Spinal cord (tissue), 10 donors: ENCODE data around the gene RPS27L. TPM values are rescaled to one million over a fixed set of nuclear protein-coding genes. Genes with fewer than 3 reads are reported as not detected.
A peak's percentile ranks its signal among the peaks of the same experiment; 100 is the strongest.

Experiments used
- DNase-seq, 6 donors: peaks; one replicate each; pipeline versions ENCODE4 v3.0.0 to v3.0.0-alpha.2; 2013 to 2015; ENCODE audit warnings: low spot score in 6 of 6, low read depth in 4 of 6
- H3K27ac ChIP-seq: one replicate; pipeline ENCODE4 v1.5.1; 2013; ENCODE audit warnings: low read depth, low read length, control low read depth
- H3K27me3 ChIP-seq: one replicate; pipeline ENCODE4 v1.6.1; 2013; ENCODE audit warnings: low read length; ENCODE audit not compliant: control insufficient read depth, insufficient read depth
- H3K36me3 ChIP-seq: one replicate; pipeline ENCODE4 v1.6.1; 2013; ENCODE audit warnings: low read length; ENCODE audit not compliant: control insufficient read depth, insufficient read depth
- H3K4me1 ChIP-seq: one replicate; pipeline ENCODE4 v1.6.1; 2013; ENCODE audit warnings: low read length; ENCODE audit not compliant: control insufficient read depth, insufficient read depth
- H3K4me3 ChIP-seq: one replicate; pipeline ENCODE4 v1.5.1; 2013; ENCODE audit warnings: low read depth, low read length, control low read depth
- H3K9me3 ChIP-seq: one replicate; pipeline ENCODE4 v1.6.1; 2013; ENCODE audit warnings: low read length; ENCODE audit not compliant: control insufficient read depth, insufficient read depth
- WGBS: methylation state at CpG from one replicate; pipeline ENCODE4 v1.1.5; 2013; ENCODE audit warnings: missing lambda C conversion rate; ENCODE audit not compliant: insufficient coverage; 5-methylcytosine and 5-hydroxymethylcytosine counted together
- polyA plus RNA-seq, 2 donors: library from polyadenylated mRNA; unstranded; fragments of 120-200 nt; gene quantifications; one replicate each; pipeline ENCODE4 v1.2.1, GENCODE V29; 2013; ENCODE audit not compliant: insufficient read length in 2 of 2
- total RNA-seq, 2 donors: library from RNA; depleted of rRNA in 1 of 2; stranded (reverse); fragments of 120-200 nt in 1 of 2; fragments of >200 nt in 1 of 2; gene quantifications; one replicate each; pipeline versions ENCODE4 v1.2.3 to v1.2.4, GENCODE V29; 2013 to 2014
- donor health status: healthy.

The RPS27L gene
- total and polyA plus RNA-seq, 4 donors: 86.2 to 111 (median 90.5) TPM

GRCh38 chr15:63195569-63196015 is 38.3 kb upstream of the RPS27L start:
- Histone ChIP-seq H3K4me3 (no peak overlapping the region), H3K27ac (no peak overlapping the region), H3K27me3 (no peaks in the 10 kb centered on the region), H3K9me3 (no peaks in the 10 kb centered on the region), H3K4me1 (peaks cover 9% of the 10 kb centered on the region), H3K36me3 (no peaks in the 10 kb centered on the region)
- peak in 1 of 6 donors; percentile 25 for DNase-seq
- WGBS: 93% methylated on average over 3 of the region's 3 CpGs

DNA sequence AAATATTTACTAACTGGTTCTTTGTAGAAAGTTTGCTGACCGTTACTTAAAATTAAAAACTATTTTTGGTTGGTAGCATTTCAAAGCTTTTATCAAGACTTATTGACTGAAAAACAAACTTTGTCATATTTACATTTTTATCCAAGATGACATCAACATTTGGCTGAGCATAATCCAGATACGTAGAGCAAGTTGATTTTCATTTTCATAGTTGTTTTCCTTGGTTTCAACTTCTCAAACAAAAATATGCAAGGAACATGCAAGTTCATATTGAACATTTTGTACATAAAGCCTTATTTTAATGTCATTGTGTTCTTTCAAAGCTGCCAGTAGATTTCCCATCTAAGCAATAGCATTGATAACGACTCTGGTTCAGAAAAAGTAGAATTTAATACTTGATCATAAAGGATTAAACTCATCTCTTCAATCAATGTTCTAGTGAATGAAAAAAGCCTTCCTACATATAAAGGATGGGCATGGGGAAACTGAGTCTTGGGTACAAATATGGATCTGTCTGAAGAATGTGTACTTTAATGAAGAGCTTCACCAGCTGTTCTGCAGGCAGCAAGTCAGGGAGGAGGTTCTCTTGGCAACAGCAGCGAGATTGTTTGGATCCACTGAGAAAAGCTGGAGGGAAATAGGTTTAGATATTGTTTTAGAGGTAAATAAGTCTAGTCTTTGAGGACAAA is 37.7 kb upstream of the RPS27L start:
- H3K27ac ChIP-seq: peak overlapping the region; percentile 33
- DNase-seq: no peak
- no peak overlapping the region for H3K4me3 ChIP-seq
- peaks cover 9% of the 10 kb centered on the region for H3K4me1 ChIP-seq
- H3K27me3 ChIP-seq: no peaks in the 10 kb centered on the region
- no peaks in the 10 kb centered on the region for H3K36me3 ChIP-seq
- 29% methylated on average over 1 of the region's 4 CpGs for WGBS
- H3K9me3 ChIP-seq: no peaks in the 10 kb centered on the region

DNA sequence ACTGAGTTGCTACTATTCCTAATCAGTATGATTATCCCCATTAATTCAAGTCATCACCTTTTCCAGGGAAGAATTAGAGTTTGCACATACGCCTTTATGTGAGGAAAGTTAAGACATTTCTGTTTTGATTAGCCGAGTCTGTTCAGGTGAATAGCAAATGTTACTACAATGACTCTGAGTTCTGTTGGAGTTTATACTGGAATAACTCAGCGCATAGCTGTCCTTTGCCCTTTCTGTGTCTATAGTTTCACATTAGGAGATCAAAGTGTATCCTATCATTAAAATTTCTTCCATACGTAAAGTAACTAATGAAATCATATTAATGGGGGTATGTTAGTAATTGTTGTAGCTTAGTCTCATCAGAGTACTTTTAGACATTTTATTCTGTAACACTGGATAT is 37.0 kb upstream of the RPS27L start:
- peaks cover 9% of the 10 kb centered on the region for H3K4me1 ChIP-seq
- H3K27ac ChIP-seq: peak overlapping the region; percentile 33
- WGBS: no CpG with 5 or more reads among the region's 4 CpGs

GRCh38 chr15:63192619-63193206 is 35.4 kb upstream of the RPS27L start:
- Histone ChIP-seq H3K4me3 (no peak overlapping the region), H3K27ac (no peak overlapping the region), H3K36me3 (no peaks in the 10 kb centered on the region), H3K9me3 (no peaks in the 10 kb centered on the region), H3K4me1 (peaks cover 9% of the 10 kb centered on the region), H3K27me3 (no peaks in the 10 kb centered on the region)
- 100% methylated on average over 1 of the region's 5 CpGs for WGBS
- no peak for DNase-seq

More for the DNA sequence above, 37.0 kb upstream of the RPS27L start:
- DNase-seq: no peak
- Histone ChIP-seq H3K4me3 (no peak overlapping the region), H3K9me3 (no peaks in the 10 kb centered on the region), H3K36me3 (no peaks in the 10 kb centered on the region), H3K27me3 (no peaks in the 10 kb centered on the region)

GRCh38 chr15:63191895-63192618 is 34.8 kb upstream of the RPS27L start:
- peaks cover 6% of the 10 kb centered on the region for H3K4me1 ChIP-seq
- H3K4me3 ChIP-seq: no peak overlapping the region

DNA sequence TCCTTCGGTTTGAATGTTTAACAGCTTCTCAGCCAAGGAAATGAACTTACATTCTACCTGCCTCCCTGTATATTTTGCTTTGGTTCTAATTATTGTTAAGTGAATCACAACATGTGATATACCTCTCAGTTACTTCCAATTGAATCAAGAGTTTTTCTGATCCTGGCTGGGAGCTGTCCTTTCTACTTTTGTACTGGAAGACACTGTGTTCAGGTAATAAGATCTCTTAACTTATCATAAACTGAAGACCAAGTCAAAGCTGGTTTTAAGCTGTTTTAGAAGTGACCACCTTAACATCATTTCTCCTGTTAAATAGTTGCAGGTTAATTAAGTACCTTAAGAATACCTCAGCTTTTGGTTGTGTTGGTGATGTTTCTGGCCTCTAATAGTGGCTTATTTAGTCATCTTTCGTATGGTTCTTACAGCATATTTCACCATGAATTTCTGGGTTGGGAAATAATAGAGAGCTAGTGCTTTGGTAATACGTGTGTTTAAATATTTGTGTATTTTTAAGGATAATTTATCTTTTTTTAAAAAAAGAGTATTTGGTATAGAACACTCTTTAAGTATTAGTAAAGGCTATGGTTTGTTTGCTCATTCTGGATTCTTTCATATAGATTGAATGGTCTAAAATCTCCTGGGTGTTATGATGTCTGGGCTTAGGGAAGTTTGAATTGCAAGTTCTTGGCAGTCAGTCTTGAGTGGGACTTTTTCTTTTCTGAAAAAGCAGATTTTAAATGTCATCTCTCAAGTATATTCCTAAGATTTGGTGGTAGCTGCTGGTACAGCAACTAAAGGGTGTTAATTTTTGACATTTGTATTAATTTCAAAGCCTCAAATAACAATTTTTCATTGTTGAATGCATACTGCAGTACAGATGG is 33.7 kb upstream of the RPS27L start:
- no peaks in the 10 kb centered on the region for H3K9me3 ChIP-seq
- H3K27me3 ChIP-seq: no peaks in the 10 kb centered on the region
- peaks cover 6% of the 10 kb centered on the region for H3K4me1 ChIP-seq
- peak overlapping the region; percentile 89 for H3K4me3 ChIP-seq
- H3K36me3 ChIP-seq: no peaks in the 10 kb centered on the region
- no CpG with 5 or more reads among the region's 3 CpGs for WGBS
- DNase-seq: no peak
- peak overlapping the region; percentile 78 for H3K27ac ChIP-seq

More at GRCh38 chr15:63191895-63192618, 34.8 kb upstream of the RPS27L start:
- Histone ChIP-seq H3K27ac (no peak overlapping the region), H3K36me3 (no peaks in the 10 kb centered on the region), H3K27me3 (no peaks in the 10 kb centered on the region), H3K9me3 (no peaks in the 10 kb centered on the region)
- DNase-seq: no peak
- WGBS: 75% methylated on average over 2 of the region's 3 CpGs

GRCh38 chr15:63189941-63190768 is 32.9 kb upstream of the RPS27L start:
- no peaks in the 10 kb centered on the region for H3K27me3 ChIP-seq
- H3K9me3 ChIP-seq: no peaks in the 10 kb centered on the region
- 0% methylated on average over 8 of the region's 10 CpGs for WGBS
- H3K27ac ChIP-seq: peak overlapping the region; percentile 78
- peak overlapping the region; percentile 89 for H3K4me3 ChIP-seq
- peaks cover 3% of the 10 kb centered on the region for H3K4me1 ChIP-seq
- H3K36me3 ChIP-seq: no peaks in the 10 kb centered on the region
- peak in 1 of 6 donors; percentile 35 for DNase-seq

DNA sequence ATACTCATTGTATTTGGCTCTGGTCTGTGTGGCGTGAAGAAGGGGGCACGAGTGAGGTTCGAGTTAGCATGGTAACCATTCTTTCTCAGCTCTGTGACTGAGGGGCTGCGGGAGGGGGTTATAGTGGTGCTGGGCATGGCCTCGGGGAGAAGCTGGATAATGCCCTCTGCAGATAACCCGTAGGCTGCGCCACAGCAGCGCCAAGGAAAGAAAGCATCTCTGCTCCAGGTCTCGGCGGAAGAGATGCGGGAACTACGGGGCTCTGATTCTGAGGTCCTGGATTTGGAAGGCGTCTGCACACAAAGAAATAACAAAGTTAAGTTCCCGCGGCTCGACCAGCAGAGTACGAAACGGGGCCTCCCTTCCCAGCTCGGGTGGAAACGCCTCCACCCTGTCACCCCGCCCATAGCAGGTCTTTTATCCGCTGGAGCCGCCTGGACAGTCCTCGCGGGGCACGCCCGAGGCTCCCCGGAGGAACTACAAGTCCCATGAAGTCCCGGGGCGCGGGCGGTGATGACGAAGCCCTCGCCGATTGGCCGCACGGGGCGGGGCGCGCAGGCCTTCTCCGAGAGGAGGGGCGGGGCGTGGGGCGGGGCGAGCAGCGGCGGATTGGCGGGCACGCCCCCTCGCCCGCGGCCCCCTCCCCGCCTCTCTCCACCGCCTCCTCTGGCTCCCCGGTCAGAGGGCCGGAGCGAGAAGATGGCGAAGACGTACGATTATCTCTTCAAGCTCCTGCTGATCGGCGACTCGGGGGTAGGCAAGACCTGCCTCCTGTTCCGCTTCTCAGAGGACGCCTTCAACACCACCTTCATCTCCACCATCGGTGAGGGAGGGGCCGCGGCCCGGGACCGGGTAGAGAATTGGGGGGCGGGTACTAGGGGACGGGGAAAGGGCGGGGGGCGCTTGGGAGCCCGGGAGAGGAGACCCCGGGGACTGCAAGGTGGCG is 31.9 kb upstream of the RPS27L start, which contains the start of gene RAB8B:
RAB8B (plus strand) TSS at position 681 of the 946 bp plus-strand sequence; CDS start at position 700, 19 bp downstream.
- Histone ChIP-seq H3K27me3 (no peaks in the 10 kb centered on the region), H3K4me1 (peaks cover 3% of the 10 kb centered on the region), H3K9me3 (no peaks in the 10 kb centered on the region), H3K4me3 (peak within 1 kb of the TSS; percentile 89), H3K27ac (peak within 1 kb of the TSS; percentile 84), H3K36me3 (no peaks in the 10 kb centered on the region)
- peak; percentile 87 to 99 (median 95) for DNase-seq
- WGBS: 0% methylated on average over 65 of the region's 77 CpGs
